Measurements from ENCODE around the gene TRAF4.

TRAF4 gene

GRCh38 chr17:28737316-28737715, 6.5 kb upstream of the TRAF4 start:
- H3K27ac ChIP-seq = no peak overlapping the region
- ChIA-PET CTCF (no interaction called here), POLR2A (ENCODE audit: low non-redundant PET) (no interaction called here)
- TF ChIP-seq, protein P1, sequence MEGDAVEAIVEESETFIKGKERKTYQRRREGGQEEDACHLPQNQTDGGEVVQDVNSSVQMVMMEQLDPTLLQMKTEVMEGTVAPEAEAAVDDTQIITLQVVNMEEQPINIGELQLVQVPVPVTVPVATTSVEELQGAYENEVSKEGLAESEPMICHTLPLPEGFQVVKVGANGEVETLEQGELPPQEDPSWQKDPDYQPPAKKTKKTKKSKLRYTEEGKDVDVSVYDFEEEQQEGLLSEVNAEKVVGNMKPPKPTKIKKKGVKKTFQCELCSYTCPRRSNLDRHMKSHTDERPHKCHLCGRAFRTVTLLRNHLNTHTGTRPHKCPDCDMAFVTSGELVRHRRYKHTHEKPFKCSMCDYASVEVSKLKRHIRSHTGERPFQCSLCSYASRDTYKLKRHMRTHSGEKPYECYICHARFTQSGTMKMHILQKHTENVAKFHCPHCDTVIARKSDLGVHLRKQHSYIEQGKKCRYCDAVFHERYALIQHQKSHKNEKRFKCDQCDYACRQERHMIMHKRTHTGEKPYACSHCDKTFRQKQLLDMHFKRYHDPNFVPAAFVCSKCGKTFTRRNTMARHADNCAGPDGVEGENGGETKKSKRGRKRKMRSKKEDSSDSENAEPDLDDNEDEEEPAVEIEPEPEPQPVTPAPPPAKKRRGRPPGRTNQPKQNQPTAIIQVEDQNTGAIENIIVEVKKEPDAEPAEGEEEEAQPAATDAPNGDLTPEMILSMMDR (conservative IDR thresholded peaks at IDR 0.05; ENCODE audit: low read depth) = no peak
- no peak for DNase-seq (ENCODE audit: low spot score)

- TF ChIP-seq, protein P1 (conservative IDR thresholded peaks at IDR 0.05; ENCODE audit: low read depth) = no peak
- no peak for DNase-seq (ENCODE audit: low spot score)
- CTCF ChIA-PET = no interaction called here
- H3K27ac ChIP-seq = peak overlapping the region; percentile 100
- POLR2A ChIA-PET (ENCODE audit: low non-redundant PET) = no interaction called here
These were observed 5.8 kb upstream of the TRAF4 start for GRCh38 chr17:28737770-28738679.

DNA sequence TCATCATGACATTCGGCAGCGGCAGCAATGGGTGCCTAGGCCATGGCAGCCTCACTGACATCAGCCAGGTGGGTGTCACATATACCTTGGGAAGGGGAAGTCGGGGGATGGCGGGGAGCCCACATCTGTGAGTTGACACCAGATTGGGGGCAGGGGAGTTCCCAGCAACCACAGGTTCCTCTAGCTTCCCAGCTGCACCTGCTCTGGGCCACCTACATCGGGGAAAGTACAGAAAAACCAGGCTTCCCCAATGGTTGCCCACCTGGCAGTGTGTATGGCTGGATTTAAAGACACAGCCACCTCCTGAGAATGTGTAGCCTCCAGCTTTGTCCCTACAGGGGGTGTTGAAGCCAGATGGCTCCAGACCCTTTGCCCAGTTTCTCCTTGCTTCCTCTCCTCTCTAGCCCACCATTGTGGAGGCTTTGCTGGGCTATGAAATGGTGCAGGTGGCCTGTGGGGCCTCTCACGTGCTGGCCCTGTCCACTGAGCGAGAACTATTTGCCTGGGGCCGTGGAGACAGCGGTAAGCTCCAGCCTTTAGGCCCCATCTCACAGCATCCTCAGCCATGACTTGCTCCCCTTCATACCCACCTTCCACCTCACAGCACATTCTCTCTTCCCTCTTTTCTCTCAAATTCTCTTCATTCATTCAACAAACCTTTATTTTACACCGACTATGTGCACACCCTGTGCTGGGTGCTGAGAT, 5.0 kb upstream of the TRAF4 start:
- ChIA-PET CTCF (interaction anchor here (0.6 kb wide), 1 partner anchor 12 kb away, joined by 6 read pairs; no protein-coding TSS in a partner anchor), POLR2A (ENCODE audit: low non-redundant PET) (no interaction called here)
- DNase-seq (ENCODE audit: low spot score) = no peak
- TF ChIP-seq, protein P1 (conservative IDR thresholded peaks at IDR 0.05; ENCODE audit: low read depth) = no peak
- peak overlapping the region; percentile 100 for H3K27ac ChIP-seq

GRCh38 chr17:28740406-28741357, 3.1 kb upstream of the TRAF4 start:
- DNase-seq (ENCODE audit: low spot score) = no peak
- ChIA-PET POLR2A (ENCODE audit: low non-redundant PET) (interaction anchor here (6.8 kb wide), 1 partner anchor 14 kb away, joined by 95 read pairs; the partner anchor contains the start of genes NEK8 and TLCD1), CTCF (interaction anchor here (14.3 kb wide), 1 partner anchor 14 kb away, joined by 249 read pairs; the partner anchor contains the start of genes NEK8 and TLCD1)
- TF ChIP-seq, protein P1 (conservative IDR thresholded peaks at IDR 0.05; ENCODE audit: low read depth) = no peak
- peak overlapping the region; percentile 100 for H3K27ac ChIP-seq

DNA sequence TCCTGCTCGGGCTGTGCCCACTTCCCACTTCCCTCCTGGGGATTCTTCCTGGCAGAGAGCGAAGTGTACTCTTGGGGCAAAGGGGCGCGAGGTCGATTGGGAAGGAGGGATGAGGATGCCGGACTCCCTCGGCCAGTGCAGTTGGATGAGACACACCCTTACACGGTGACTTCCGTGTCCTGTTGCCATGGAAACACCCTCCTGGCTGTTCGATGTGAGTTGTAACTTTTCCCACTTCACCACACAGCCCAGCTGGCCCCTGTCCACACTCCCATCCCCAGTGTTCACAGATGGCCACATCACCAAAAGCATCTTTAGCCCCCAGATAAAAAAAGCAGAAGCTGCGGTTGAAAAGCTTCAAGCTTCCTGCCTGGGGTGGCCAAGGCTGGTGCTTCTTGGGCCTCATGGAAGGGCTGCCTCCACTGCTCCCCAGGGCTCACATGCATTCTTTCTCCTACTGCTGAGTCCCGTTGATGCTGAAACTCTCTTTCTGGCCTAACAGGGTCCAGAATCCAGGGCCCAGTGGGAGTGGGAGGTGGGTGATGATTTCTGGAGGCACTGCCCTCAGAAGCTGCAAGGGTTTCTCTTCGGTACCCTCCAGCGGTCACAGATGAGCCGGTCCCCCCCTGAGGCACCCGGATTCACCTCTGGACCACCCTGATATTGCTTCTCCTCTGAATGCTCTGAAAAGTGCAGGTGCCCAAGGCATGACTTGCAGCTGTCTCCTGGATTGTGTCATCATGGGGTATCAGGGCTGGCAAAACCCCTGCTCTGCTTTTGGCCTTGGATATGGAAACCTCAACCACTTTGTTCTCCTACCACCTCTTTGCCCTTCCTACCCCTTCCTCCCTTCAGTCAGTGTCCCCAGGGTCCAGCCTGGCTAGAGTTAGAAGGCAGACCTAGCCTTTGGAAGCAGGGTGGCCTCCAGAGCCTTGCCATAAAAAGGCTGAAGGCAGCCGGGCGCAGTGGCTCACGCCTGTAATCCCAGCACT, 2.2 kb upstream of the TRAF4 start:
- no peak for DNase-seq (ENCODE audit: low spot score)
- ChIA-PET POLR2A (ENCODE audit: low non-redundant PET) (interaction anchor here (6.8 kb wide), 1 partner anchor 15 kb away, joined by 95 read pairs; the partner anchor contains the start of genes NEK8 and TLCD1), CTCF (interaction anchor here (14.3 kb wide), 1 partner anchor 15 kb away, joined by 249 read pairs; the partner anchor contains the start of genes NEK8 and TLCD1)
- H3K27ac ChIP-seq = peak overlapping the region; percentile 100
- TF ChIP-seq, protein P1 (conservative IDR thresholded peaks at IDR 0.05; ENCODE audit: low read depth) = no peak

Data from RWPE1 (cell line).